AG04449 (cell line): ENCODE results near the gene TBX18.

Experiments used
- CTCF ChIA-PET: fragments of 350-600 bp; formaldehyde crosslinking; extraction: SDS; loops from one replicate; lab custom pipeline; 2021; ENCODE audit warnings: antibody characterized with exemption; lab: Yijun Ruan, JAX
- POLR2A ChIA-PET: fragments of 400-600, 350-600 bp; formaldehyde crosslinking; extraction: SDS; loops from one replicate; lab custom pipeline; 2020; ENCODE audit warnings: antibody characterized with exemption, inconsistent platforms; lab: Yijun Ruan, JAX
- DNase-seq: peaks from one replicate; pipeline ENCODE4 v3.0.0-alpha.2; 2010; ENCODE audit warnings: low read depth, low spot score
- H3K4me3 ChIP-seq: 2 replicates; pipeline ENCODE4 v1.5.1; 2011; ENCODE audit warnings: low read depth, mild to moderate bottlenecking, control low read depth, low read length
- TF ChIP-seq, protein P1 (sequence below): IDR thresholded peaks from one replicate; pipeline ENCODE4 v1.5.1; 2011; ENCODE audit warnings: mild to moderate bottlenecking, moderate library complexity, low read length, control low read depth, inconsistent platforms; ENCODE audit not compliant: insufficient read depth; ENCODE audit errors: missing control alignments

TBX18 gene

DNA sequence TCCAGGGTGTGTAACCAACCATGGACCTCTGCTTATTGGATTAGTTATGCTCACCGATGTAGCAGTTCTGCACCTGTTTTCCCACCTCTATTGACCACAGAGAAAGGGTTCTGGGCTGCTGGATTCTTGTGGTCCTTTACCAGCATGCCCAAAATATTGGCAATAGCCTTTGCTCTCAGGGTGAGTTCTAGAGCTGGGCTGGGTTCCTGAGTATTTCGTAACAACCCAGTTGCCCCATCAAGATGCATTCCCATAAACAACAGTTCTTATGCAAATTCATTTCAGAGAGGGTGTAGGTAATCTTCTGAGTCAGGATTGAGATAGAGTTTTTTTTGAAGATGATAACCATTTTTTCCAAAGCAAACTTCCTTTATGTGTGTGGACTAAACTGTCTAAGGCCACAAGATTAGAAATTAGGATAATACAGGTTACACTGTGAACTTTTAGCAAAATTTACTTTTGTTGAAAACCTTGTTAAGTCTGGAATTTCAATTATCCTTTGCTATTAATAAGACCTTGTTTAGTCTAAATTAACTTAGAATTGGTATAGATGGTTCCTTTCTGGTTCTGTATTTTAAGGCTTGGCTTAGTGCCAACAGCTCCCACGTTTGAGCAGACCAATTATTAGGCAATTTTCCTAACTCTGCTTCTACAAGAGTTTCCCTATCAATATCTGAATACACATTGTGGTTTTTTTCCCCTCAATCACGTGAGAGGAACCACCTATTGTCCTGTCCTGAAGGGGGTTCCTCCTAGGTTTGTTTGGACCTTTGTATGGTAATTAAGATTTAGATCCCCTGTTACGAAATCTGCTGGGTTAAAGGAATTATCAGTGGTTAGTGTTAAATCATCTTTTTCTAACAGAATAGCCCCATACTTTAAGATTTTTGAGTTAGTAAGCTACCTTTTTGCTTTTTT is 46.1 kb downstream of the TBX18 start:
- ChIA-PET CTCF (no interaction called here), POLR2A (no interaction called here)
- TF ChIP-seq, protein P1, sequence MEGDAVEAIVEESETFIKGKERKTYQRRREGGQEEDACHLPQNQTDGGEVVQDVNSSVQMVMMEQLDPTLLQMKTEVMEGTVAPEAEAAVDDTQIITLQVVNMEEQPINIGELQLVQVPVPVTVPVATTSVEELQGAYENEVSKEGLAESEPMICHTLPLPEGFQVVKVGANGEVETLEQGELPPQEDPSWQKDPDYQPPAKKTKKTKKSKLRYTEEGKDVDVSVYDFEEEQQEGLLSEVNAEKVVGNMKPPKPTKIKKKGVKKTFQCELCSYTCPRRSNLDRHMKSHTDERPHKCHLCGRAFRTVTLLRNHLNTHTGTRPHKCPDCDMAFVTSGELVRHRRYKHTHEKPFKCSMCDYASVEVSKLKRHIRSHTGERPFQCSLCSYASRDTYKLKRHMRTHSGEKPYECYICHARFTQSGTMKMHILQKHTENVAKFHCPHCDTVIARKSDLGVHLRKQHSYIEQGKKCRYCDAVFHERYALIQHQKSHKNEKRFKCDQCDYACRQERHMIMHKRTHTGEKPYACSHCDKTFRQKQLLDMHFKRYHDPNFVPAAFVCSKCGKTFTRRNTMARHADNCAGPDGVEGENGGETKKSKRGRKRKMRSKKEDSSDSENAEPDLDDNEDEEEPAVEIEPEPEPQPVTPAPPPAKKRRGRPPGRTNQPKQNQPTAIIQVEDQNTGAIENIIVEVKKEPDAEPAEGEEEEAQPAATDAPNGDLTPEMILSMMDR = no peak
- H3K4me3 ChIP-seq = no peak overlapping the region
- no peak for DNase-seq

DNA sequence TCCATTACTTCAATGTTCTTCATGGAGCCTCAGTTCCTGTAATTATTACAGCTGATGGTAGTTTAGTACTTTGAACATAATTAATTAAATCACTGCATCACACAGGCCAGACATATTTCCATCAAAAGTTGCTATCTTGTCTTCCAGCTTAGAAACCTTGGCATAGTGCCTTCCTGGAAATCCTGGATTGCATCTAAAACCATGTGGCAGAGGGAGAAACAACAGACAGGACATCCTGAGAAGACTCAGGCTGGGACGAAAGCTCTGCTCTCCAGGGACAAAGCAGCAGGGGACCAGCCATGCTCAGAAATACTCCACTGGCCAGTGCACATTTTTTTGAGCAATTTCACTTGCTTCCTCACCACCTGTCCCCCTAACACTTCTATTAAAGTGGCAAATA is 55.3 kb downstream of the TBX18 start:
- CTCF ChIA-PET = no interaction called here
- POLR2A ChIA-PET = no interaction called here
- no peak for DNase-seq
- TF ChIP-seq, protein P1 = no peak
- H3K4me3 ChIP-seq = no peak overlapping the region

DNA sequence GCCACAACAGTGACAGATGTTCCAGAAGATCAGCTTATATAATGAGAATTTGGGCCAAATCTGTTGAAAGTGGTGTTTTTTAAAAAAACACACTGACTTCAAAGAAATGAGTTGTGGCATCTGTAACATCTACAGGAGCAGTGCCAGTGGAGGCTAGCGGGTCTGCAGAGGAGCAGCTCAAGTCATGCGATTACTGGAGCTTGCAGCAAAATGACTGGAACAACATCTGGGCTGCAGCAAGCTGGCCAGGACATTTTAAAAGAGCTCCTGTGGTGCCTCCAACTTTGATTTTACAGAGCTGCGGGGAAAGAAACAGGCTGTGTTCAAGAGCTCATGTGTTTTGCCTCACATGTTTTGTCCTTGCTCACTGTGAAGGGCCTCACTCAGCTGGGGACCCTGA is 57.2 kb downstream of the TBX18 start:
- POLR2A ChIA-PET = no interaction called here
- H3K4me3 ChIP-seq = no peak overlapping the region
- DNase-seq = no peak
- CTCF ChIA-PET = interaction anchor here (0.9 to 1.1 kb wide), 2 partner anchors 29 to 281 kb away, joined by 3 read pairs; no protein-coding TSS in a partner anchor
- TF ChIP-seq, protein P1 = no peak

DNA sequence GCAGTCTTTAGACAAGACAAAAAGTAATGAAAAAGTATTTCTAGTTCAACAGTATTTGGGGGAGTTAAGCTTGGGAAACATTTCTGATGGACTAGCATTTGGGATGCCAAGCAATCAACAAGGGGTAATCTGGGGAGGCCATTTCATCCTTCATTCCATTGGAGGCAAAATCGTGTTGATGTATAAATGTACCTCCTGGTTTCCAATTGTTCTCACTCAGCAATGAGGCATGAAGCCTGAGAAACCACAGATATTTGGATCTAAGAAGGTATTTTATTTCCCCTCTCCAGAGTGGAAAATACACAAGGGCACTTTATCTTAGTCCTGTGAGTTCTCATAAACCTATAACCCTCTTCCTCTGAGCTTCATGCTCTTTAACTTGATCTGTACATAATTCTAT is 68.2 kb downstream of the TBX18 start:
- TF ChIP-seq, protein P1 = no peak
- H3K4me3 ChIP-seq = no peak overlapping the region
- DNase-seq = no peak
- CTCF ChIA-PET = interaction anchor here (1.0 kb wide), 1 partner anchor 15 kb away, joined by 3 read pairs; no protein-coding TSS in a partner anchor
- POLR2A ChIA-PET = no interaction called here

DNA sequence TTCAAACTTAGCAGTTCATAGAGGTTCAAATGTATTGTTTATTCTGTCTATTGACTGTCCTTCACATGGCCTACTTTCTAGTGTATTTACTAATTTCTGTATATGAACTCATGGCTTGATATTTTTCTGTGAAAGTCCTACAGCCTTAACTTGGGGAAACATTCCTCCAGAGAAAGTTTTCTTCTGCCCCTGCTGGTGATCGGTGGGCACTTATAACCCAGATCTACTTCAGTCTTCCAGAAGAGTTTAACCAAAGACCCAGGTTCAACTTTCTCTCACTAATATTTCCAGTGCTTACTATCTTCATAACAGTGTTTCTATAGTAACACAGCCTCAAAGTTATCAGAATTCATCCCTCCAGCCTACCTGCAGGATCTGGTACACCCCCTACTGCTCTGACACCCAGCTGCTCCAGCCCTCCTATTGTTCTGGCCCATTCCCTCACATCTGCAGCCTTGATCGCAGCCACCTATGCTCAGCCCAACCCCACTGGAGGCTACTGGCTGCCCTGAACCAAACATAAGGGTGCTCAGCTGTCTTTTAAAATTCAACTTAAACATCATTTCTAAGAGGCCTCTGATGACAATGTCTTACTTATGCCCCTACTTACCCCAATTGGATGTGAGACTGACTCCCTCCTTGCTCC is 72.3 kb downstream of the TBX18 start:
- TF ChIP-seq, protein P1 = no peak
- CTCF ChIA-PET = no interaction called here
- POLR2A ChIA-PET = no interaction called here
- H3K4me3 ChIP-seq = no peak overlapping the region
- no peak for DNase-seq

- CTCF ChIA-PET = interaction anchor here (1.2 to 1.8 kb wide), 2 partner anchors 9 to 22 kb away, joined by 4 read pairs; no protein-coding TSS in a partner anchor
These were observed 76.1 kb downstream of the TBX18 start for GRCh38 chr6:84688141-84688873.

More at GRCh38 chr6:84688141-84688873, 76.1 kb downstream of the TBX18 start:
- TF ChIP-seq, protein P1 = no peak
- peak; percentile 36 for DNase-seq
- POLR2A ChIA-PET = interaction anchor here (0.6 kb wide), 1 partner anchor 28 kb away, joined by 3 read pairs; no protein-coding TSS in a partner anchor
- no peak overlapping the region for H3K4me3 ChIP-seq
